Measurements from ENCODE around the gene PTOV1. TPM values are rescaled to one million over a fixed set of nuclear protein-coding genes. Genes with fewer than 3 reads are reported as not detected.

Gene PTOV1
- total and polyA plus RNA-seq, 2 of the 8 experiments (the other 6 are each of a cell fraction or from before 2014, with no cell fraction given) = 147 to 251 TPM

DNA sequence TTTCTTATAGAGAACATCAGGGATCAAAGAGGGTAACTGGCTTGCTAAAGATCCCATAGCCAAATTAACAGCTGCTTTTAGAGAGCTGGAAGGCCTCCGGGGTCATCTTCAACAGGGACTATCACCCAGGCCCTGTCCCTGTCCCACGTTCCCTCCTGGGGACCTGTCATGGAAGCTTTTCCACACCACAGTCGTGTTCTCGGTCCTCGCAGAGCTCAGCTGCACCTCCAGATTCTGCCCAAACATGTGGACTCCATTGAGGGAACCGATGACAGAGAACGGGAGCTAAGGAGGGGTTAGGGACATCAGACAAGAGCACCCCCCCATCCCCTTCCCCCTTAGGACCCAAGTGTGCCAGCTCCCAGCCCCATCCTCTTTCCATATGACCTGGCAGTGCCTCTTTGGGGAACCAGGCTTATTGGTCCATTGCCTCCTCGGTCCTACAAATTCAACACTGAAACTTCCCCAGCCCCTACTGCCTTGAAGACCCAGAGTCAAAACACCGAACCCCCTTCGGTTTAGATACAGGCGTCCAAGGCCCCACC, 38.4 kb upstream of the PTOV1 start (continued):
- TF ChIP-seq SRF (IDR thresholded peaks at IDR 0.05; ENCODE audit: low read depth, low read length) (no peak), KDM4A (IDR thresholded peaks at IDR 0.05; ENCODE audit: low read depth, low read length, severe bottlenecking) (no peak), SUZ12 (IDR thresholded peaks at IDR 0.05; ENCODE audit: low read length) (no peak), TBP (IDR thresholded peaks at IDR 0.05; ENCODE audit: low read depth, low read length) (no peak), JUND (IDR thresholded peaks at IDR 0.05; ENCODE audit: low read length) (no peak), GABPA (IDR thresholded peaks at IDR 0.05; ENCODE audit: borderline replicate concordance, insufficient read depth, low read length) (no peak), EZH2 (IDR thresholded peaks at IDR 0.05; ENCODE audit: low read depth, low read length, severe bottlenecking) (no peak)
- TF ChIP-seq, protein P1, sequence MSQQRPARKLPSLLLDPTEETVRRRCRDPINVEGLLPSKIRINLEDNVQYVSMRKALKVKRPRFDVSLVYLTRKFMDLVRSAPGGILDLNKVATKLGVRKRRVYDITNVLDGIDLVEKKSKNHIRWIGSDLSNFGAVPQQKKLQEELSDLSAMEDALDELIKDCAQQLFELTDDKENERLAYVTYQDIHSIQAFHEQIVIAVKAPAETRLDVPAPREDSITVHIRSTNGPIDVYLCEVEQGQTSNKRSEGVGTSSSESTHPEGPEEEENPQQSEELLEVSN (IDR thresholded peaks at IDR 0.05) = no peak
- TF ChIP-seq, protein P2, sequence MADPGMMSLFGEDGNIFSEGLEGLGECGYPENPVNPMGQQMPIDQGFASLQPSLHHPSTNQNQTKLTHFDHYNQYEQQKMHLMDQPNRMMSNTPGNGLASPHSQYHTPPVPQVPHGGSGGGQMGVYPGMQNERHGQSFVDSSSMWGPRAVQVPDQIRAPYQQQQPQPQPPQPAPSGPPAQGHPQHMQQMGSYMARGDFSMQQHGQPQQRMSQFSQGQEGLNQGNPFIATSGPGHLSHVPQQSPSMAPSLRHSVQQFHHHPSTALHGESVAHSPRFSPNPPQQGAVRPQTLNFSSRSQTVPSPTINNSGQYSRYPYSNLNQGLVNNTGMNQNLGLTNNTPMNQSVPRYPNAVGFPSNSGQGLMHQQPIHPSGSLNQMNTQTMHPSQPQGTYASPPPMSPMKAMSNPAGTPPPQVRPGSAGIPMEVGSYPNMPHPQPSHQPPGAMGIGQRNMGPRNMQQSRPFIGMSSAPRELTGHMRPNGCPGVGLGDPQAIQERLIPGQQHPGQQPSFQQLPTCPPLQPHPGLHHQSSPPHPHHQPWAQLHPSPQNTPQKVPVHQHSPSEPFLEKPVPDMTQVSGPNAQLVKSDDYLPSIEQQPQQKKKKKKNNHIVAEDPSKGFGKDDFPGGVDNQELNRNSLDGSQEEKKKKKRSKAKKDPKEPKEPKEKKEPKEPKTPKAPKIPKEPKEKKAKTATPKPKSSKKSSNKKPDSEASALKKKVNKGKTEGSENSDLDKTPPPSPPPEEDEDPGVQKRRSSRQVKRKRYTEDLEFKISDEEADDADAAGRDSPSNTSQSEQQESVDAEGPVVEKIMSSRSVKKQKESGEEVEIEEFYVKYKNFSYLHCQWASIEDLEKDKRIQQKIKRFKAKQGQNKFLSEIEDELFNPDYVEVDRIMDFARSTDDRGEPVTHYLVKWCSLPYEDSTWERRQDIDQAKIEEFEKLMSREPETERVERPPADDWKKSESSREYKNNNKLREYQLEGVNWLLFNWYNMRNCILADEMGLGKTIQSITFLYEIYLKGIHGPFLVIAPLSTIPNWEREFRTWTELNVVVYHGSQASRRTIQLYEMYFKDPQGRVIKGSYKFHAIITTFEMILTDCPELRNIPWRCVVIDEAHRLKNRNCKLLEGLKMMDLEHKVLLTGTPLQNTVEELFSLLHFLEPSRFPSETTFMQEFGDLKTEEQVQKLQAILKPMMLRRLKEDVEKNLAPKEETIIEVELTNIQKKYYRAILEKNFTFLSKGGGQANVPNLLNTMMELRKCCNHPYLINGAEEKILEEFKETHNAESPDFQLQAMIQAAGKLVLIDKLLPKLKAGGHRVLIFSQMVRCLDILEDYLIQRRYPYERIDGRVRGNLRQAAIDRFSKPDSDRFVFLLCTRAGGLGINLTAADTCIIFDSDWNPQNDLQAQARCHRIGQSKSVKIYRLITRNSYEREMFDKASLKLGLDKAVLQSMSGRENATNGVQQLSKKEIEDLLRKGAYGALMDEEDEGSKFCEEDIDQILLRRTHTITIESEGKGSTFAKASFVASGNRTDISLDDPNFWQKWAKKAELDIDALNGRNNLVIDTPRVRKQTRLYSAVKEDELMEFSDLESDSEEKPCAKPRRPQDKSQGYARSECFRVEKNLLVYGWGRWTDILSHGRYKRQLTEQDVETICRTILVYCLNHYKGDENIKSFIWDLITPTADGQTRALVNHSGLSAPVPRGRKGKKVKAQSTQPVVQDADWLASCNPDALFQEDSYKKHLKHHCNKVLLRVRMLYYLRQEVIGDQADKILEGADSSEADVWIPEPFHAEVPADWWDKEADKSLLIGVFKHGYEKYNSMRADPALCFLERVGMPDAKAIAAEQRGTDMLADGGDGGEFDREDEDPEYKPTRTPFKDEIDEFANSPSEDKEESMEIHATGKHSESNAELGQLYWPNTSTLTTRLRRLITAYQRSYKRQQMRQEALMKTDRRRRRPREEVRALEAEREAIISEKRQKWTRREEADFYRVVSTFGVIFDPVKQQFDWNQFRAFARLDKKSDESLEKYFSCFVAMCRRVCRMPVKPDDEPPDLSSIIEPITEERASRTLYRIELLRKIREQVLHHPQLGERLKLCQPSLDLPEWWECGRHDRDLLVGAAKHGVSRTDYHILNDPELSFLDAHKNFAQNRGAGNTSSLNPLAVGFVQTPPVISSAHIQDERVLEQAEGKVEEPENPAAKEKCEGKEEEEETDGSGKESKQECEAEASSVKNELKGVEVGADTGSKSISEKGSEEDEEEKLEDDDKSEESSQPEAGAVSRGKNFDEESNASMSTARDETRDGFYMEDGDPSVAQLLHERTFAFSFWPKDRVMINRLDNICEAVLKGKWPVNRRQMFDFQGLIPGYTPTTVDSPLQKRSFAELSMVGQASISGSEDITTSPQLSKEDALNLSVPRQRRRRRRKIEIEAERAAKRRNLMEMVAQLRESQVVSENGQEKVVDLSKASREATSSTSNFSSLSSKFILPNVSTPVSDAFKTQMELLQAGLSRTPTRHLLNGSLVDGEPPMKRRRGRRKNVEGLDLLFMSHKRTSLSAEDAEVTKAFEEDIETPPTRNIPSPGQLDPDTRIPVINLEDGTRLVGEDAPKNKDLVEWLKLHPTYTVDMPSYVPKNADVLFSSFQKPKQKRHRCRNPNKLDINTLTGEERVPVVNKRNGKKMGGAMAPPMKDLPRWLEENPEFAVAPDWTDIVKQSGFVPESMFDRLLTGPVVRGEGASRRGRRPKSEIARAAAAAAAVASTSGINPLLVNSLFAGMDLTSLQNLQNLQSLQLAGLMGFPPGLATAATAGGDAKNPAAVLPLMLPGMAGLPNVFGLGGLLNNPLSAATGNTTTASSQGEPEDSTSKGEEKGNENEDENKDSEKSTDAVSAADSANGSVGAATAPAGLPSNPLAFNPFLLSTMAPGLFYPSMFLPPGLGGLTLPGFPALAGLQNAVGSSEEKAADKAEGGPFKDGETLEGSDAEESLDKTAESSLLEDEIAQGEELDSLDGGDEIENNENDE (IDR thresholded peaks at IDR 0.05; ENCODE audit: insufficient replicate concordance, low read length) = no peak

All from H1 (cell line).